CD4-positive, alpha-beta T cell treated with Interleukin-4 for 4 hours (primary cell): ENCODE data around the gene ZNF70.

Experiments used
- DNase-seq: peaks from one replicate; pipeline ENCODE4 v3.0.0-alpha.2; 2020

The ZNF70 gene

GRCh38 chr22:23778577-23778900, 27.6 kb upstream of the ZNF70 start:
- DNase-seq = no peak

DNA sequence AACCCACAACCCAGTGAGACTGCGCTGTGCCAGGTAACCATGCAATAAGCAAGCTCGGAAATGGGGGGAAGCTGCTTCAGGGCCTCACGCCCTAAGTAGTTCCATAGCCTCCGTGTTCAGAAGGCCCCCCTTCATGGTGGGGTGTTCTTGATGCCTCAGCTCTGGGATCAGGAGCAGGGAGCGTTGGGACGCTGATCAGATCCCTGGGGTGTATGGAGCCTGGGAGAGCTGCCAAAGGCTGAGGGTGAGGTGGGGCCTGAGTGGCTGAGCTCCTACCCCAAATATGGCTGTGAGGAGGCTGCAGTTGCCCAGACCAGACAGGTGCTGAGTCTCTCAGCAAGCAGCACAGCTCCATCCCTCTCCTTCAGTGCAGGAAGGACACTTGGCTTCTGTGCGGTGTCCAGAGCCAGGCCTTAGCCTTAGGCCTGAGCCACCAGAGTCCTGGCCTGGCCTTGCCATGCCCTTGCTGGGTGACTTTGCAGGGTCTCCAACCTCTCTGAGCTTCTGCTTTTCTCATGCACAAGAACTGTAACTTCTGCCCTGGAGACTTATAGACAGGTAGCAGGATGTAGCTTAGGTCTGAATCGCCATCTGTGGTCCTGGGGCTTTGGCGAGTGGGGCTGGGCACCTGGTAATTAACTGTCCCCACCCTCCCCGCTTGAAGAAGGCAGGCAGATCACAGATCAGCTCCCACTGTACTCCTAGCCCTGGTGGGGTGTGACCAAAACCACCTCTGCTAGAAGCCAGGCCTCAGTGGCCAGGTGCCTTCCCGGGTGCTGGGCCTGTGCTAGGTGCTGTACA, 27.1 kb upstream of the ZNF70 start:
- DNase-seq = no peak

- no peak for DNase-seq
Measured at GRCh38 chr22:23775779-23776375, 25.0 kb upstream of the ZNF70 start.

DNA sequence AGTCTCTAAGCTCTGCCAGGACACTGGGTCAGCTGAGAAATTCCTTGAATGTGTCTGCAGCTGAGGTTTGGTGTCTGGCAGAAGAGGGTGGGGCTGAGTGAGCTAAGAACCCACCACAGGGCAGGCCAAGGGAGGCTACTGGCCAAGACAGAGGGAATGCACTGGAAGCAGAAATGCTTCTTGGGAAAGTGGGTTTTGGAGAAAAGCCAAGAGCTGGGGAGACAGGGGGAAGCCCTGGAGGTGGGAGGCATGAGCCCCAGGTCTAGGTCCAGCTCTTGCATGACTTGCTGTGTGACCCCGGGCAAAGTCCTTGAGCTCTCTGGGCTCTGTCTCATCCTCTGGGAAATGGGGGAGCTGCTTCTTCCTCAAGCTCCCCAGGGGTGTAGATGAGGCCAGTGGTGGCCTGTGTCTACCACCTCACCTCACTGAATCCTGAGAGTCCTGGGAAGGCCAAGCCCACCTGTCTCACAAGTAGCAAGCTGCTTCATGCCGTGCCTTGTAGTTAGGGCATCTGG, 24.1 kb upstream of the ZNF70 start:
- DNase-seq = no peak

DNA sequence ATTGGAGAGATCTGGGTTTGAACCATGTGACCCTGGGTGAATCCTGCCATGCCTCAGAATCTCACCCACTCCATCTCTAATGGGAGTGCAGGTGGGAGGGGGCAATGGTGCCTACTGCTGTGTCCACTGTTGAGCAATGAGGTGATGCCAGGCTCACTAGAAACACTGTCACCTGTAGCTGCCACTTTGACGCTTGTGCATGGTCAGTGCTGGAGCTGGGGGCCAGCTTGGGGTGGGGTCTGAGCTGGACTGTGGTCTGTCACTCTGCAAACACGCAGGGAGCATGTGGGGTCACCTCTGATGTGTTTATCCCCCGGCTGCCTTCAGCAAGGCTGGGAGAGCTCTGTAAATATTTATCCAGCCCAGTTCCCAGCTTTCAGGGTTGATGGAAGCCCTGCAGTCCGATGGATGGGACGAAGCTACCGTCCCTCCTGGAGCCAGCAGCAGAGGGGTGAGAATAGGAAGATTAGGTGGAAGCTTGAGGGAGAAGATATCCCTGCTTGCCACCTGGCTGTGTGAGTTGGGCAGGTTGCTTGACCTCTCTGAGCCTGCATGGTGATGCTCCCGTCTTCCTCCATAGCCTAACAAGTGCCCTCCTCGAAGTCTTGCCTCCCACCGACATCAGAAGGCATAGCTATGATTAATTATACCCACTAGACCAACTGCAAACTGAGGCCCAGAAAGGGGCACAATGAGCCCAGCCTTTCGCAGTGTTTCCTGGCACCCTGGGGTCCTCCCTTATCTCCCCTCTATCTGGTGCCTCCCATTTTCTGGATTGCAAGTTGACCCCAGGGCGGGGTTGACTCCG, 23.4 kb upstream of the ZNF70 start:
- DNase-seq = no peak

- DNase-seq = no peak
Measured at GRCh38 chr22:23773483-23774113, 22.7 kb upstream of the ZNF70 start.

DNA sequence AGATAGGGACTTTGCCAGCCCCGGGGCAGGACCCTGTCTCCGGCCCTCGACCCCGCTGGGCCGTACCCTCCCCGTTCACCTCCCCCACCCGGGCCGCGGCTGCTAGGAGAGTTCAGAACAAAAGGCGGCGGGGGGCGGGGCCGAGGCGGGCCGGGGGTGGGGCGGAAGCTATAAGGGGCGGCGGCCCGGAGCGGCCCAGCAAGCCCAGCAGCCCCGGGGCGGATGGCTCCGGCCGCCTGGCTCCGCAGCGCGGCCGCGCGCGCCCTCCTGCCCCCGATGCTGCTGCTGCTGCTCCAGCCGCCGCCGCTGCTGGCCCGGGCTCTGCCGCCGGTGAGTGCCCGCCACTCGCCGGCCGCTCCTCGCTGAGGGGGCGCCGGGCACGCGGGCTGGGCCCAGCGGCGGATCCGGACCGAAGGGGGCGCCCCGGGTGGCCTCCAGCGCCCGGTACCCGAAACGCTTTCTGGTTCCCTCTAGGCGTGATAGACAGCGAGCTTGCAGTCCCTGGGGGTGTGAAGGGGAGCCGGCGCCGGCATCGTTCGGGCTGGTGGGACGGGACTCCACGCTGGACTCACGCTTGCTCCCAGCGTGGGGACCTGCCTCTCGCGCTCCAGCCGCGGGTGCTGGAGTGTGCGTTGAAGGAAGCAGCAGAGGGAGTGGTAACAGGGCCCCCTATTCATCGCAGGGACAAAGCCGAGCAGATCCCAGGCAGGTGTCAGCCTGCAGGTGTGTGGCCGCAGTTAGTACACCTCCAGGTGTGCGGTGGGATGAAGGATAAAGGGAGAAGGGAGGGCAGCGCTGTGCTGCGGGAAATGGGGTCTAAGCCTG, 21.9 kb upstream of the ZNF70 start, which contains the start of gene MMP11:
TSS of gene MMP11 (plus strand) at position 201 of the 825 bp plus-strand sequence. CDS start at position 223, 22 bp downstream.
- DNase-seq = no peak

DNA sequence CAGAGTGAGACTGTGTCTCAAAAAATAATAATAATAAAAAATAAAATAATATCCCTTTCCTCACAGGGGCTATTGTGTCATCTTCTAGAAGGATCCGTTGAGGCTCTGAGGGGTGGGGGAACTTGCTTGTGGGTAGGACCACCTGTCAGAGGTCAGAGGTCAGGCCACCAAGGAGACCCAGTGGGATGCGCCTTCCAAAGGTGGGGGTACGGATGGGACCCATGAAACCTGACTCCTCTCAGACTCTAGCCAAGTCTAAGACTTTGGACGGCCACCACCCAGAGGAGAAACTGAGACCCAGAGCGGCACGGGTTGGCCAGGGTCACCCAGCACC, 21.4 kb upstream of the ZNF70 start:
- DNase-seq = no peak

DNA sequence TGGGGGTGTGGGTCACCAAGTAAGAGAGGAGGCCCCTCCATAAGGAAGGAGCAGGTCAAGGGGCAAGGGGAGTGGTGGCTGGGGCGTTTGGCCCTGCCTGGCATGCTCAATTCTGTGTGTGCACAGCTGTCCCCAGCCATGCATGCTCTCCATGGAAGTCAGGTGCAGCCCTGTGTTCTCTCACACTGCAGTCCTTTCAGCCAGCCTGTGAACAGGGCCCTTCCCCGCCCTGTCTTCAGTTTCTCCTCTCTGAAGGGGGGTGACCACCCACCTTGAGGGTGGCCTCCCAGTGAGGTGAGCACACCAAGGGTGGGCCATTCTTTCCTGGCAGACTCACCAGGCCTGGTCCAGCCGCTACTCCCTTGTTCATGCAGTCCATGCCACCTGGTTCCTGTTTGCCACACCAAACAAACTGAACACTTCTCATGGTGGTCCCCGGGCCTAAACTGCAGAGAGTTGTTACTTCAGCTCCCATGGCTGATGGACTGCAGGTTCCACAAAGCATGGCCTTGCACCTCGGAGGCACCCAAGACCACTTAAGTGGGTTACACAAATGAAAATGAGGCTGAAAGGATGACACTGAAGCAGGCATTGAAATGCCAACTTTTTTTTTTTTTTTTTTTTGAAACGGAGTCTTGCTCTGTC, 18.5 kb upstream of the ZNF70 start:
- DNase-seq = no peak

GRCh38 chr22:23767673-23768548, 17.0 kb upstream of the ZNF70 start, which contains the start of gene CHCHD10:
CHCHD10 (minus strand) TSS chr22:23767972; CDS start chr22:23767874, 98 bp downstream.
- DNase-seq = peak; percentile 63

- DNase-seq = no peak
Measured at GRCh38 chr22:23767303-23767672, 16.4 kb upstream of the ZNF70 start.

- DNase-seq = no peak
Measured at GRCh38 chr22:23764899-23765881, 14.3 kb upstream of the ZNF70 start.

DNA sequence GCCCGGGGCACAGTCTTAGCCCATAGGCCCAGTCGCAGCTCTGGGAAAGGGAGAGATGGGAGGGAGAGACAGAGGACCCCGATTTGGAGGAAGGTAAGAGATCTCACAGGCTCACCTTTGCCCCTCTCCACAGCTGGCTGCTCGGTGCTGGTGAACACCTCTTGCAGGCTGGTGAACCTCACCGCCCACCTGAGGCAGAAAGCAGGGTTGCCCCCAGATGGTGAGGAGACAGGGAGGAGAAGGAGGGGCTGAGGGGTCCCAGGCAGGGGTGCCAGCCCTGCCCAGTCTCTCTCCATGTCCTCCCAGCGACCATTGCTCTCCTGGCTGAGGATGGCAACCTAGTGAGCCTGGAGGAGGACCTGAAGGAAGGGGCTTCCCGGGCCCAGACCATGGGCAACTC, 13.0 kb upstream of the ZNF70 start:
- no peak for DNase-seq

DNA sequence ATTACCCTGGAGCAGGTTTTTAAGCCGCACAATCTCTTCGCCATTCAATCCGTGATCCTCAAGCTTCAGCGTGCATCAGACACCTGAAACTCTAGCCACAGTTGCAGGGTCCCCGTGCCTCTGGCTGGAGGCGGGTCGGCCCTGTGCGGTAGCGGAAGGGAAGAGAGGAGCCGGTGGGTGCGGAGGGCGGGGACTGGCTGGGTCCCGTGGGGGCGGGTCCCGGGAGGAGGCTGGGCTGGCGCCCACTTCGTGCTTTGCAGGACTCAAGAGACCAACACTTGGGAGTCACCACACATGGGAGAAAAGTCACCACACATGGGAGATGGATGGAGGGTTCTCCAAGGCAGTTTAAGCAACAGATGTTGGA, 12.7 kb upstream of the ZNF70 start:
- peak; percentile 30 for DNase-seq

- DNase-seq = no peak
Measured at GRCh38 chr22:23762842-23763578, 12.1 kb upstream of the ZNF70 start, which contains the start of gene C22orf15. C22orf15 (plus strand) TSS chr22:23762990; CDS start chr22:23763307, 317 bp downstream.

- no peak for DNase-seq
Measured at GRCh38 chr22:23760056-23760455, 9.1 kb upstream of the ZNF70 start.

- DNase-seq = no peak
Measured at GRCh38 chr22:23759566-23759965, 8.7 kb upstream of the ZNF70 start.

DNA sequence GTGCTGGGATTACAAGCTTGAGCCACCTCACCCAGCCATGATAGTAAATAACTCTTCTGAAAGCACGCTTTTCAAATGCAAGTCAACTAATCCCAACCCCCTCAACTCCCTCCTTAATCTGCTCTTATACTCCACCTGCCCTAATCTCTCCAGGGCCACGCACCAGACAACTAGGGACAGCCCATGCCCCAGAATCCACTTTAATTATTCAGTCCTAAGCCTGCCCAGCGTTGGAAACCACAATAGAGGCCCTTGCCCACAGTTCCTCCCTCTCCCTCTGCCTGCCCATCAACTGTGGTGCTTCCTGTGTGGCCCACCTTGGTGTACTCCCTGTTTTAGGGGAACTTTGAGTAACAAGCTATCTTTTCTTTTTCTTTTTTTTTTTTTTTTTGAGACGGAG, 6.0 kb upstream of the ZNF70 start:
- no peak for DNase-seq

DNA sequence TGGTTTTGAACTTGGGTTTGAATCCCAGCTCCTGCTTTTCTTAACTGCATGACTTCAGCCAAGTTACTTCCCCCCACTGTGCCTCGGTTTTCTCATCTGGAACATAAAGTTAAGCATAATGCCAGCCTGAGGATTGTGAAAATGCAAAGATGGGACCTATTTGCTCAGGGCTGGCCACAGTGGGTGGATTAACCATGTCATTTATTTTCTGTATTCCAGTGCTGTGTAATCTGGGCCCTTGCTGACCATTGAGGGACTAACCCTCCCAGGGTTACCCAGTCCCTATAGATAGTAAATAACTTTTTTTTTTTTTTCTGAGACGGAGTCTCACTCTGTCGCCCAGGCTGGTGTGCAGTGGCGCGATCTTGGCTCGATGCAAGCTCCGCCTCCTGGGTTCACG, 4.8 kb upstream of the ZNF70 start:
- no peak for DNase-seq
